Endothelial cell of umbilical vein (primary cell): ENCODE data around the gene CD300LB. TPM values are rescaled to one million over a fixed set of nuclear protein-coding genes. Genes with fewer than 3 reads are reported as not detected.

ENCODE experiments used
- BruUV-seq: library from RNA; stranded (reverse); fragments of 400-500 nt; replicated peaks from 2 replicates; lab custom pipeline; 2021; lab: Mats Ljungman, UMichigan
- CTCF ChIA-PET: fragments of 300-600, 350-600 bp; sonication (Branson Sonifier 250); formaldehyde crosslinking; loops from one replicate; lab custom pipeline; 2021; ENCODE audit warnings: antibody characterized with exemption, inconsistent platforms; lab: Charles Lee
- POLR2A ChIA-PET: fragments of 300-600, 350-600 bp; sonication (Branson Sonifier 250); formaldehyde crosslinking; loops from one replicate; lab custom pipeline; 2021; ENCODE audit warnings: antibody characterized with exemption, inconsistent platforms; lab: Charles Lee
- DNase-seq: peaks from one replicate; pipeline ENCODE4 v3.0.0-alpha.2; 2011; ENCODE audit warnings: low read depth, low spot score
- FAIRE-seq: peaks from 2 replicates; lab custom pipeline; 2011; peaks lifted over from hg19 to GRCh38; lab: Jason Lieb, UNC
- H2AFZ ChIP-seq: 2 replicates; pipeline ENCODE4 v1.6.0; 2012; ENCODE audit warnings: low read depth, low read length, control low read depth, inconsistent platforms
- H3K27ac ChIP-seq: 2 replicates; pipeline ENCODE4 v1.5.1; 2011; ENCODE audit warnings: low read depth, mild to moderate bottlenecking, control low read depth, low read length, moderate library complexity; ENCODE audit not compliant: insufficient read depth
- H3K27me3 ChIP-seq, 2 experiments: 2 replicates each; pipeline versions ENCODE4 v1.6.0 to v1.6.1; 2011; ENCODE audit warnings: low read length in 2 of 2, mixed read lengths in 1 of 2; ENCODE audit not compliant: control insufficient read depth in 2 of 2, insufficient read depth in 2 of 2
- H3K36me3 ChIP-seq, 2 experiments: 2 replicates in 1 of 2; 3 replicates in 1 of 2; pipeline ENCODE4 v1.5.1; 2011; ENCODE audit warnings: low read length in 2 of 2, mild to moderate bottlenecking in 1 of 2, moderate library complexity in 1 of 2; ENCODE audit not compliant: control insufficient read depth in 2 of 2, insufficient read depth in 2 of 2; ENCODE audit errors: extremely low read depth in 1 of 2
- H3K4me1 ChIP-seq: 3 replicates; pipeline ENCODE4 v1.5.1; 2011; ENCODE audit warnings: mild to moderate bottlenecking, low read length; ENCODE audit not compliant: control insufficient read depth, insufficient read depth; ENCODE audit errors: extremely low read depth
- H3K4me2 ChIP-seq: 2 replicates; pipeline ENCODE4 v1.6.1; 2011; ENCODE audit warnings: low read length, control low read depth, mixed read lengths; ENCODE audit not compliant: insufficient read depth
- H3K4me3 ChIP-seq, 3 experiments: fragments of 200-600 bp in 1 of 3; sonication (generic), shearing (Covaris generic) in 1 of 3; replicated peaks in 1 of 3; 2 replicates each; pipeline ENCODE4 v1.5.1; 2011 to 2016; ENCODE audit warnings: control low read depth in 3 of 3, low read length in 3 of 3, mild to moderate bottlenecking in 2 of 3, inconsistent platforms in 1 of 3, low read depth in 1 of 3, moderate library complexity in 1 of 3; ENCODE audit not compliant: insufficient read depth in 1 of 3
- H3K79me2 ChIP-seq: 2 replicates; pipeline ENCODE4 v1.6.0; 2012; ENCODE audit warnings: low read length, inconsistent platforms; ENCODE audit not compliant: control insufficient read depth, insufficient read depth
- H3K9ac ChIP-seq: replicated peaks from 2 replicates; pipeline ENCODE3; 2011; ENCODE audit warnings: low read length, control low read depth; ENCODE audit not compliant: insufficient read depth; ENCODE audit errors: extremely low read depth
- H3K9me1 ChIP-seq: replicated peaks from 3 replicates; pipeline ENCODE4 v1.6.0; 2011; ENCODE audit warnings: mild to moderate bottlenecking, low read length; ENCODE audit not compliant: control insufficient read depth, insufficient read depth; ENCODE audit errors: extremely low read depth
- H3K9me3 ChIP-seq: replicated peaks from 2 replicates; pipeline ENCODE4 v1.5.1; 2012; ENCODE audit warnings: low read length, inconsistent platforms; ENCODE audit not compliant: control insufficient read depth, insufficient read depth
- H4K20me1 ChIP-seq: replicated peaks from 2 replicates; pipeline ENCODE3; 2011; ENCODE audit warnings: mild to moderate bottlenecking, low read length; ENCODE audit not compliant: control insufficient read depth, insufficient read depth; ENCODE audit errors: extremely low read depth
- CTCF ChIP-seq, 2 donors: IDR thresholded peaks; 1 replicate in 1 of 2; 2 replicates in 1 of 2; pipeline ENCODE4 v1.5.1; 2011; ENCODE audit warnings: low read length in 2 of 2, mild to moderate bottlenecking in 2 of 2, moderate library complexity in 2 of 2, control low read depth in 1 of 2, inconsistent platforms in 1 of 2, low read depth in 1 of 2; ENCODE audit not compliant: insufficient read depth in 1 of 2; ENCODE audit errors: extremely low read depth in 1 of 2
- EZH2 ChIP-seq: IDR thresholded peaks from 2 replicates; pipeline ENCODE4 v1.6.1; 2012; ENCODE audit warnings: borderline replicate concordance, low read depth, mild to moderate bottlenecking, moderate library complexity, low read length, inconsistent platforms; ENCODE audit not compliant: severe bottlenecking
- FOS ChIP-seq: IDR thresholded peaks from 2 replicates; pipeline ENCODE4 v1.6.1; 2011; ENCODE audit warnings: mild to moderate bottlenecking, low read length, moderate library complexity, borderline replicate concordance; ENCODE audit not compliant: insufficient read depth
- GATA2 ChIP-seq: IDR thresholded peaks from 2 replicates; pipeline ENCODE4 v1.7.0; 2011; ENCODE audit warnings: low read depth, mild to moderate bottlenecking, moderate library complexity, mixed read lengths, low read length; ENCODE audit not compliant: insufficient read length, insufficient read depth
- JUN ChIP-seq: IDR thresholded peaks from 2 replicates; pipeline ENCODE4 v1.6.1; 2011; ENCODE audit warnings: borderline replicate concordance, low read depth; ENCODE audit not compliant: insufficient read length, insufficient read depth
- MYC ChIP-seq: IDR thresholded peaks from one replicate; pipeline ENCODE4 v1.6.1; 2011; ENCODE audit warnings: mild to moderate bottlenecking, low read depth, low read length
- POLR2A ChIP-seq: IDR thresholded peaks from 2 replicates; pipeline ENCODE4 v1.6.1; 2012; ENCODE audit warnings: low read depth, mild to moderate bottlenecking, control low read depth, low read length
- POLR2AphosphoS5 ChIP-seq: IDR thresholded peaks from 2 replicates; pipeline ENCODE4 v1.6.1; 2012; ENCODE audit warnings: low read depth, mild to moderate bottlenecking, control low read depth, low read length, moderate library complexity; ENCODE audit not compliant: insufficient read depth
- dilution Hi-C: fragments of 300-500 bp; cut with MboI; formaldehyde crosslinking; loops from one replicate; pipeline ENCODE4 v1.15.0; 2019; ENCODE audit warnings: low sequenced_read_pairs; ENCODE audit not compliant: extremely low pct_ligation_motif_present
- intact Hi-C: fragments of 100-400 bp; cut with micrococcal nuclease; formaldehyde crosslinking; loops from one replicate; pipeline ENCODE4 v1.10.0; 2022
- polyA plus RNA-seq, 4 experiments: library from polyadenylated mRNA; depleted of rRNA in 3 of 4; stranded (reverse) in 3 of 4; unstranded in 1 of 4; fragments of >200 nt; gene quantifications; 2 replicates each; pipeline versions ENCODE4 v1.2.1 to v1.2.3, GENCODE V29; 2011 to 2012; ENCODE audit warnings: missing spikeins in 1 of 4
- total RNA-seq: library from RNA; stranded (reverse); gene quantifications from 2 replicates; pipeline ENCODE4 v1.2.3, GENCODE V29; 2021
- TF ChIP-seq, protein P1 (sequence below): IDR thresholded peaks from 2 replicates; pipeline ENCODE4 v1.6.1; 2011; ENCODE audit not compliant: insufficient read depth, insufficient read length

Gene CD300LB
- total and polyA plus RNA-seq, 2 donors (not counting 3 experiments of a cell fraction or from before 2014, with no cell fraction given), result not detected

GRCh38 chr17:74472890-74473289, 58.4 kb downstream of the CD300LB start:
- H3K4me1 ChIP-seq, result no peaks in the 10 kb centered on the region
- no peak for TF ChIP-seq MYC
- TF ChIP-seq CTCF (IDR thresholded peaks at IDR 0.05; ENCODE audit: extremely low read depth in 1 of 2, insufficient read depth in 1 of 2, low read depth in 1 of 2, low read length in 2 of 2), result no peak
- no peak for TF ChIP-seq POLR2A
- TF ChIP-seq EZH2, result no peak
- no peak for TF ChIP-seq FOS
- no peak for TF ChIP-seq GATA2
- TF ChIP-seq POLR2AphosphoS5, result no peak
- TF ChIP-seq JUN, result no peak
- TF ChIP-seq, protein P1, sequence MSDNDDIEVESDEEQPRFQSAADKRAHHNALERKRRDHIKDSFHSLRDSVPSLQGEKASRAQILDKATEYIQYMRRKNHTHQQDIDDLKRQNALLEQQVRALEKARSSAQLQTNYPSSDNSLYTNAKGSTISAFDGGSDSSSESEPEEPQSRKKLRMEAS, result no peak
- dilution Hi-C loops, result no loop called here
- no peaks in the 10 kb centered on the region for H4K20me1 ChIP-seq
- no peaks in the 10 kb centered on the region for H3K9me1 ChIP-seq
- POLR2A ChIA-PET, result no interaction called here
- no peak overlapping the region for H3K4me2 ChIP-seq
- H3K9me3 ChIP-seq, result no peaks in the 10 kb centered on the region
- H2AFZ ChIP-seq, result no peak overlapping the region
- H3K27ac ChIP-seq, result no peak overlapping the region
- no peaks in the 10 kb centered on the region for H3K79me2 ChIP-seq
- intact Hi-C loops, result no loop called here
- H3K4me3 ChIP-seq, result no peak overlapping the region
- no peaks in the 10 kb centered on the region for H3K36me3 ChIP-seq
- FAIRE-seq (no peak), DNase-seq (no peak)
- H3K27me3 ChIP-seq, result no peaks in the 10 kb centered on the region
- no peak overlapping the region for H3K9ac ChIP-seq
- CTCF ChIA-PET, result interaction anchor here (2.3 kb wide), 1 partner anchor 94 kb away, joined by 5 read pairs; no protein-coding TSS in a partner anchor
- BruUV-seq, result no TSS peak
